ENCODE data around the gene RAI2.

The RAI2 gene

DNA sequence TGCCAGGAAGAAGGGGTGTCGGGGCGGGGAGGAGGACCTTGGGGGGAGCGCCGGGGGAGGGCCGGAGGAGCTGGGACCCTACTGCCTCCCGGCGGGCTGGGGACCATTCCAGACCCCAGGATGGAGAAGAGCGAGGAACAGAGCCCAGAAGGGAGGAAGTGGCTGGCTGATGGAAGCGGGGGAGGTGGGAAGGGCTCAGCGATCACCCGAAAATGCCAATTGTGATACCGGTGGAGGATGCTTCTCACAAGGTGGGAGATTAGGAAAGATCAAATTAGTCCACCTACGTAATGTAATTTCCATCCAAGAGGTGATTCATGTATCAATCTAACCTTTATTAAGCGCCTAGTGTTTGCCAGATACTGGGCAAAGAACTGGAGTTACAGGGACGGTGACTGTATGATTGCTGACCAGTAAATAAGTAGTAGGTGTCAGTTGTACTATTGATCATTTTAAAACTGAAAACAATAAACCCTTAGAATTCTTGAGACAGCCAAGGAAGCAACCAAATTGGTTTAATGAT lies 452 bp upstream of the RAI2 start:
- in situ Hi-C loops (cut with MboI; ENCODE audit: low pct_unique_long_range_greater_than_20kb, low sequenced_read_pairs, unreplicated experiment), result no loop called here
- TF ChIP-seq, protein P1, sequence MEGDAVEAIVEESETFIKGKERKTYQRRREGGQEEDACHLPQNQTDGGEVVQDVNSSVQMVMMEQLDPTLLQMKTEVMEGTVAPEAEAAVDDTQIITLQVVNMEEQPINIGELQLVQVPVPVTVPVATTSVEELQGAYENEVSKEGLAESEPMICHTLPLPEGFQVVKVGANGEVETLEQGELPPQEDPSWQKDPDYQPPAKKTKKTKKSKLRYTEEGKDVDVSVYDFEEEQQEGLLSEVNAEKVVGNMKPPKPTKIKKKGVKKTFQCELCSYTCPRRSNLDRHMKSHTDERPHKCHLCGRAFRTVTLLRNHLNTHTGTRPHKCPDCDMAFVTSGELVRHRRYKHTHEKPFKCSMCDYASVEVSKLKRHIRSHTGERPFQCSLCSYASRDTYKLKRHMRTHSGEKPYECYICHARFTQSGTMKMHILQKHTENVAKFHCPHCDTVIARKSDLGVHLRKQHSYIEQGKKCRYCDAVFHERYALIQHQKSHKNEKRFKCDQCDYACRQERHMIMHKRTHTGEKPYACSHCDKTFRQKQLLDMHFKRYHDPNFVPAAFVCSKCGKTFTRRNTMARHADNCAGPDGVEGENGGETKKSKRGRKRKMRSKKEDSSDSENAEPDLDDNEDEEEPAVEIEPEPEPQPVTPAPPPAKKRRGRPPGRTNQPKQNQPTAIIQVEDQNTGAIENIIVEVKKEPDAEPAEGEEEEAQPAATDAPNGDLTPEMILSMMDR (IDR thresholded peaks at IDR 0.05; ENCODE audit: extremely low read depth, insufficient read depth, missing control alignments), result no peak
- DNase-seq (ENCODE audit: low spot score), result no peak

DNA sequence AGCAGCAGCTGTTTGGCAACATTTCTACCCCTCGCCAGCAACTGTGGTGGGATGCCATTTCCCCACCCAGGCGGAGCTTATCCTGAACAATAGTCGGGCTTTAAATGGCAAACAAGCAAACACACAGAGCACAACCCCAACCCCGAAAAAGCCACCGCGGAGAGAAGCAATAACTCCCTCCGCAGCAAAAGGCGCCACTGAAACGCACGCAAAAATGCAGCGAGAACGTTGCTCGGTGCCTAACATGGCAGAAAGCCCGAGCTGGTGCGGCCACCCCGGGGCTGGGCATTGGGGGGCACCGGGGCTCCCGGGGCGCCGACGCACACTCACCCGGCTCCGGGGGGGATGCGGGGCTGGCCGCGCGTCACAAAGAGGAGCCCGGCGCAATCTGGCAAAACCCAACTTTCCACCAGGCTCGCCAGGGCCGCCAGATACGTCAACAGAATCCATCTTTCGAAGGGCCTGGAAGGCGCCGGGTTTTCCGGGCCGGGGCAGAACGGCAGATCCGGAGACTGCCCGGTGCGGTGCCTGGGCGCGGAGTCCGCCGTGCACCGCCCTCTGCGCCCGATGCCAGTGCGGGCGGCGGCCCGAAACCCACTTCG lies 818 bp downstream of the RAI2 start:
- DNase-seq (ENCODE audit: low spot score), result no peak
- TF ChIP-seq, protein P1 (IDR thresholded peaks at IDR 0.05; ENCODE audit: extremely low read depth, insufficient read depth, missing control alignments), result no peak
- in situ Hi-C loops (cut with MboI; ENCODE audit: low pct_unique_long_range_greater_than_20kb, low sequenced_read_pairs, unreplicated experiment), result no loop called here

GRCh38 chrX:17859609-17860178 lies 1.4 kb downstream of the RAI2 start:
- in situ Hi-C loops (cut with MboI; ENCODE audit: low pct_unique_long_range_greater_than_20kb, low sequenced_read_pairs, unreplicated experiment), result no loop called here
- TF ChIP-seq, protein P1 (IDR thresholded peaks at IDR 0.05; ENCODE audit: extremely low read depth, insufficient read depth, missing control alignments), result no peak
- DNase-seq (ENCODE audit: low spot score), result no peak

- TF ChIP-seq, protein P1 (IDR thresholded peaks at IDR 0.05; ENCODE audit: extremely low read depth, insufficient read depth, missing control alignments), result no peak
- DNase-seq (ENCODE audit: low spot score), result no peak
- in situ Hi-C loops (cut with MboI; ENCODE audit: low pct_unique_long_range_greater_than_20kb, low sequenced_read_pairs, unreplicated experiment), result no loop called here
Measured at GRCh38 chrX:17854531-17854930, 6.6 kb downstream of the RAI2 start.

GRCh38 chrX:17854069-17854468 lies 7.0 kb downstream of the RAI2 start:
- TF ChIP-seq, protein P1 (IDR thresholded peaks at IDR 0.05; ENCODE audit: extremely low read depth, insufficient read depth, missing control alignments), result no peak
- in situ Hi-C loops (cut with MboI; ENCODE audit: low pct_unique_long_range_greater_than_20kb, low sequenced_read_pairs, unreplicated experiment), result no loop called here
- DNase-seq (ENCODE audit: low spot score), result no peak

DNA sequence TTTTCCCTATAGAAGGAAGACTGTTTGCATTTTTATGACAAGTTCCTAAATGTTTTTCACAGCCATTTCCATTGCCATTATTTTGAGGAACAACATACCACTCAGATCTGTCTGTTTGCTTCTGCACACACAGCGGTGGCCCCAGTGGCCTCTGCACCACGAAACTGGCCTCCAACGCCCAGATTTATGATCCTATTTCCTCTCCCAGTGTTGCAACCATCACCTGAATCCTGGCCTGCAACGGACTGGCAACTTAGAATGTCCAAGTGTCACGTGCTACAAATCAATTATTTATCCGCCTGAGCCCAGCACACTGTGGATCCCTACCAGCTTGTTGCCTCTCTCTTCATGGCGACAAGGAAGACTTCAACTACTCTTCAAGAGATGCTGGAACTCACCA lies 9.2 kb downstream of the RAI2 start:
- TF ChIP-seq, protein P1 (IDR thresholded peaks at IDR 0.05; ENCODE audit: extremely low read depth, insufficient read depth, missing control alignments), result no peak
- no peak for DNase-seq (ENCODE audit: low spot score)
- in situ Hi-C loops (cut with MboI; ENCODE audit: low pct_unique_long_range_greater_than_20kb, low sequenced_read_pairs, unreplicated experiment), result no loop called here

All from GM13977 (cell line).